ENCODE results near the gene TBCB. TPM values are rescaled to one million over a fixed set of nuclear protein-coding genes. Genes with fewer than 3 reads are reported as not detected.

The TBCB gene
- total RNA-seq, 2 experiments from 2014 or later: 104 to 105 TPM

DNA sequence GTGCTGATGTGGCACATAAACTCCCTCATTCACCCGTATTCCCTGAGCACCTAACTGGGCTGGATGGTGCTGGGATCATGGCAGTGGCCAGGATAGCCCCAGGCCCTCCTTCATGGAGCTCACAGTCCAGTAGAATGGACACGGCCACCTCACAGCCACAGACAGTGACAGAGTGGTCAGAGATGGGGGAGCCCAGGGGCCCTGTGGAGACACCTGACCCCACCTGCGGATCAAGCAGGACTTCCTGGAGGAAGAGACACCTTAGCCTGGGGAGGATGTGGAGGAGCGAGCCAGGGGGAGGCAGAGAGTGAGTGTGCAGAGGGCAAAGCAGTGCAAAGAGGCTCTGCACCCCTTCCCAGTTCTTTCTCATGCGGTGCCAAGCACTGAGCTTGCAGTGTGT, 25.4 kb upstream of the TBCB start:
- DNase-seq: no peak
- Mint-ChIP-seq H3K36me3 (ENCODE audit: low read depth) (peaks cover 48% of the 10 kb centered on the region), H3K4me1 (ENCODE audit: low read depth) (peaks cover 12% of the 10 kb centered on the region), H3K27me3 (ENCODE audit: low read depth) (no peaks in the 10 kb centered on the region), H3K4me3 (no peak overlapping the region), H3K9me3 (no peaks in the 10 kb centered on the region), H3K27ac (no peak overlapping the region)
- intact Hi-C loops (cut with micrococcal nuclease): no loop called here
- CTCF ChIA-PET: no interaction called here

DNA sequence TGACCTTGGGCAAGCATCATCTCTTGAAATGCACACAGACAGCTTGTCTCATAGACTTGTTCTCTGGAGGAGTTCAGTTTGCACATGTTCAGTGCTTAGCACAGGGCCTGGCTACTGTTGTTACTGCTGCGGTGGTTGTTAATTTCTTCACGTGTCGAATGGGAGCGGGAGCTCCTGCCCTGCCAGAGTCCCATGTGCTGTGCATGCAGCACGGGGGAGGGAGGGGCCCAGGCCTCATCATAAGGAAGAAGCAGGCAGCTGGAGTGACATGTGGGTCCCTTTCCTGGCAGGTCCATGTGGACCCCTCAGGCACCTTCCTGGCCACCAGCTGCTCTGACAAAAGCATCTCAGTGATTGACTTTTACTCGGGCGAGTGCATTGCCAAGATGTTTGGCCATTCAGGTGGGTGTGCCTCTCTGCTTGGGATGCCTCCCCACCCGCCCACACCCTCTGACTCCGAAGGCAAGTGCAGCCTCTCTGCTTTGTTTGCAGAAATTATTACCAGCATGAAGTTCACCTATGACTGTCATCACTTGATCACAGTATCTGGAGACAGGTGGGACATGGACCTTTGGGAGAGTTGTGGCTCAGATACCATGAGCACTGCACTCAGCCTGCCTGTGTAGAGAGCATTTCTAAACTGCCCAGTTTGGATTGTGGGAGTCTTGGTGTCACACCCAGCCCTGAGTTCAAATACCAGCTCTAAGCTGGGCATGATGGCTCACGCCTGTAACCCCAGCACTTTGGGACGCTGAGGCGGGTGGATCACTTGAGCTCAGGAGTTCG, 24.2 kb upstream of the TBCB start:
- Mint-ChIP-seq H3K27me3 (ENCODE audit: low read depth) (no peaks in the 10 kb centered on the region), H3K4me3 (no peak overlapping the region), H3K4me1 (ENCODE audit: low read depth) (peaks cover 12% of the 10 kb centered on the region), H3K9me3 (no peaks in the 10 kb centered on the region), H3K36me3 (ENCODE audit: low read depth) (peaks cover 42% of the 10 kb centered on the region), H3K27ac (no peak overlapping the region)
- intact Hi-C loops (cut with micrococcal nuclease): no loop called here
- DNase-seq: no peak
- CTCF ChIA-PET: no interaction called here

DNA sequence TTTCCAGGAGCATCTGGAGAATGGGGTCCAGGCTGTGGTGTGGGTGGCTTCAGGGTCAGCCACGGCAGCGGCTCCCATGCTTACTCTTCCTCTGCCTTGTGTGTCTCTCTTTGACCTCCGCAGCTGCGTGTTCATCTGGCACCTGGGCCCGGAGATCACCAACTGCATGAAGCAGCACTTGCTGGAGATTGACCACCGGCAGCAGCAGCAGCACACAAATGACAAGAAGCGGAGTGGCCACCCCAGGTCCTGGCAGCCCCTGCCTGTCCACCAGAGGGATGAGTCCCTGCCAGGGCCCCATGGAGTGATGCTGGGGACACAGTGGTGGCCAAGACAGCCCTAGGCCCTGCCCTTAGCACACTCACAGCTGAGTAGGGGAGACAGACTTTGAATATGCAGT, 22.7 kb upstream of the TBCB start:
- Mint-ChIP-seq H3K36me3 (ENCODE audit: low read depth) (peaks cover 41% of the 10 kb centered on the region), H3K27ac (no peak overlapping the region)
- intact Hi-C loops (cut with micrococcal nuclease): no loop called here

DNA sequence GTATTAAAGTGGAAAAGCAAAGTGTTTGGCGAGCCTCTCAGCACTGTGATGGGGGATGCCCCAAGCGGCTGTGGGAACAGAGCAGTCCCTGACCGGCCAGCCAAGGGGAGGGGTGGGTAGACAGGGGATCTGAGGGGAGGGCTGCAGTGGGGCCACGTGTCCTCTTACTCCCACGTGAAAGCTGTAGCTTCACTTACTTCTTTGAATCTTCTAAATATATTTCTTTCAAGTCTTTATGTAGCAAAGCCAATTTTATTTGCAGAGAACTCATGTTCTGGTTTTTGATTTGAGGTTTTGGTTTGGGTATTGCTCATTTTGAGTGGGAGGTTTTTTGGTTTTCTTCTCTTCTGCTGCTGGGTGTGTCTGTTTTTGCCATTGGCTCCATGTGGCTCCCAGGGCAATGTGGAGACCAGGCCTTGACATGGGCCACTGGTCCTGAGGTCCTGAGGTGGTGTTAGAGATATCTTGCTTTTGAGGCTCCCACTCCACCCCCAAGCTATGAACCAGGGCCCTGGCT, 22.1 kb upstream of the TBCB start:
- intact Hi-C loops (cut with micrococcal nuclease): no loop called here
- CTCF ChIA-PET: no interaction called here
- peaks cover 38% of the 10 kb centered on the region for H3K36me3 Mint-ChIP-seq (ENCODE audit: low read depth)
- no peaks in the 10 kb centered on the region for H3K9me3 Mint-ChIP-seq
- no peaks in the 10 kb centered on the region for H3K27me3 Mint-ChIP-seq (ENCODE audit: low read depth)
- H3K27ac Mint-ChIP-seq: peak overlapping the region; percentile 31
- no peak overlapping the region for H3K4me3 Mint-ChIP-seq
- H3K4me1 Mint-ChIP-seq (ENCODE audit: low read depth): peaks cover 12% of the 10 kb centered on the region
- DNase-seq: peak; percentile 19

More for the DNA sequence above, 22.7 kb upstream of the TBCB start:
- Mint-ChIP-seq H3K27me3 (ENCODE audit: low read depth) (no peaks in the 10 kb centered on the region), H3K9me3 (no peaks in the 10 kb centered on the region), H3K4me1 (ENCODE audit: low read depth) (peaks cover 12% of the 10 kb centered on the region), H3K4me3 (no peak overlapping the region)
- no peak for DNase-seq
- CTCF ChIA-PET: no interaction called here

DNA sequence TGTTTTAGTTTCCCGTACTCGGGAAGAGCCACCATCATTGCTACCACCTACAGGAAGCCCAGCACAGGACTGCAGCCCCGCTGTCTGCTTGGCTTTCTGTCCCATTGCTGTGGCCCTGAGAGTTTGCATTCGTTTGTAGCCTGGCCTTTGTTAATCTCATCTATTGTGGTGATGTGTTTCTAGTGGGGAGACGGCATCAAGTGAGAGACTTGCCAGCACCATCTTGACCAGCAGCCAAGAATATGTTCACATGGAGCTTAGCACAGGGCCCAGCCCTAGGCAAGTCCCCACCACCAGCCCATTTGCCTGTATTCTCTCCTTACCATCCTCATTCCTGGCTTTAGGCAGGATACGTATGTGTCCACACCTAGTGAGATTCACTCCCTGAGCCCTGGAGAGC, 21.6 kb upstream of the TBCB start:
- DNase-seq: no peak
- CTCF ChIA-PET: no interaction called here
- Mint-ChIP-seq H3K9me3 (no peaks in the 10 kb centered on the region), H3K4me3 (no peak overlapping the region), H3K36me3 (ENCODE audit: low read depth) (peaks cover 39% of the 10 kb centered on the region), H3K27me3 (ENCODE audit: low read depth) (no peaks in the 10 kb centered on the region), H3K27ac (no peak overlapping the region), H3K4me1 (ENCODE audit: low read depth) (peaks cover 12% of the 10 kb centered on the region)
- intact Hi-C loops (cut with micrococcal nuclease): no loop called here

DNA sequence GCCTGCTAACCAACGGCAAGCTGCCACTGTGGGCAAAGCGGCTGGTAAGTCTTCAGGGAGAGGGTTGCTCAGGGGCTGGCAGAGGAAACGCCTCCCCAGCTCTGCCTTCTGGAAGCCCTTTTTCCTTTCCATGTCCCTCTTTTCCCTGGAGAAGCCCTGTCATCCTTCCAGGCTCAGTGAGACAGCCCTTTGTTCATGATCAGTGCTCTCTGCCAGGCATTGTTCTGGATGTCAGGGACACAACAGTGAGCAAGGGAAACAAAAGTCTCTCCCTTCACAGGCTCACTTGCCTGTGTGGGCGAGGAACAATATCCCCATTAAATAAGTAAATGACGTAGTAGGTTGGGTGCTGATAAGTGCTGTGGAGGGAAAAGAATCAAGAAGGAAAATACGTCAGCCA, 18.2 kb upstream of the TBCB start:
- DNase-seq: no peak
- Mint-ChIP-seq H3K4me3 (no peak overlapping the region), H3K36me3 (ENCODE audit: low read depth) (peaks cover 30% of the 10 kb centered on the region), H3K9me3 (no peaks in the 10 kb centered on the region), H3K4me1 (ENCODE audit: low read depth) (peaks cover 12% of the 10 kb centered on the region), H3K27me3 (ENCODE audit: low read depth) (no peaks in the 10 kb centered on the region), H3K27ac (no peak overlapping the region)
- CTCF ChIA-PET: no interaction called here
- intact Hi-C loops (cut with micrococcal nuclease): no loop called here

DNA sequence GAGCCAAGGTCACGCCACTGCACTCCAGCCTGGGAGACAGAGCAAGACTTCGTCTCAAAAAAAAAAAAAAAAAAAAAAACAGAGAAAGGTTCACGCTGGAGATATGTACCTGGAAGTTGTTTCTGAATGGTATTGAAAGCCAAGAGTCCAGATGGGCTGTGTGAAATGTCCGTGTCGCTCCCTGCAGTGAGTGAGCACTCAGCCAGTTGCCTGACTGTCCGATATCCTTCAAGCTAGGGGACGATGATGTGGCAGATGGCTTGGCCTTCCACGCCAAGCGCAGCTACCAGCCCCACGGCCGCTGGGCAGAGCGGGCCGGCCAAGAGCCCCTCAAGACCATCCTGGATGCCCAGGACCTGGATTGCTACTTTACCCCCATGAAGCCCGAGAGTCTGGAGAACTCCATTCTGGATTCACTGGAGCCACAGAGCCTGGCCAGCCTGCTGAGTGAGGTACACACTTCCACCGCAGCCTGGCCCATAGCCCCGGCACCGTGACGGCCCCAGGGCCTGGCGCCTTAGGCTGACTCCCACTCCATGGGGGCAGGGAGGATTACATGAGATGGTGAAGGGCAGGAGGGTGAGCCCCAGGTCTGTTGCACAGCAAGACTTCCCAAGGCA, 16.0 kb upstream of the TBCB start:
- Mint-ChIP-seq H3K36me3 (ENCODE audit: low read depth) (peaks cover 17% of the 10 kb centered on the region), H3K4me3 (no peak overlapping the region), H3K4me1 (ENCODE audit: low read depth) (no peaks in the 10 kb centered on the region), H3K27ac (no peak overlapping the region), H3K27me3 (ENCODE audit: low read depth) (no peaks in the 10 kb centered on the region), H3K9me3 (no peaks in the 10 kb centered on the region)
- DNase-seq: no peak
- CTCF ChIA-PET: no interaction called here
- intact Hi-C loops (cut with micrococcal nuclease): no loop called here

DNA sequence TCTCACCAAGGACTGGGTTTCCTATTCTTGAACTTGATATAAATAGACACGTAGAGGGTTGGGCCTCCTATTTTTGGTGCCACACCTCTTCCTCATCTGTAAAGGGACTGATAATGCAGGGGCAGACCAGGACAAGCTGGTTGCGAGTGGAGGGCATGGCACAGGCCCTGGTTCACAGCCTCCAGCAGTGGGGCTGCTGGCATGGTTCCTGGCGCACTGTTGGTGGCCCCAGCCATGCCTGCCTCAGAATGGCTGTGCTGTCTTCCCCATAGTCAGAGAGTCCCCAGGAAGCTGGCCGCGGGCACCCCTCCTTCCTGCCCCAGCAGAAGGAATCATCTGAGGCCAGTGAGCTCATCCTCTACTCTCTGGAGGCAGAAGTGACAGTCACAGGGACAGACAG, 14.8 kb upstream of the TBCB start:
- Mint-ChIP-seq H3K4me3 (no peak overlapping the region), H3K27ac (no peak overlapping the region), H3K36me3 (ENCODE audit: low read depth) (peaks cover 17% of the 10 kb centered on the region), H3K27me3 (ENCODE audit: low read depth) (no peaks in the 10 kb centered on the region), H3K9me3 (no peaks in the 10 kb centered on the region), H3K4me1 (ENCODE audit: low read depth) (no peaks in the 10 kb centered on the region)
- CTCF ChIA-PET: no interaction called here
- DNase-seq: no peak
- intact Hi-C loops (cut with micrococcal nuclease): no loop called here

DNA sequence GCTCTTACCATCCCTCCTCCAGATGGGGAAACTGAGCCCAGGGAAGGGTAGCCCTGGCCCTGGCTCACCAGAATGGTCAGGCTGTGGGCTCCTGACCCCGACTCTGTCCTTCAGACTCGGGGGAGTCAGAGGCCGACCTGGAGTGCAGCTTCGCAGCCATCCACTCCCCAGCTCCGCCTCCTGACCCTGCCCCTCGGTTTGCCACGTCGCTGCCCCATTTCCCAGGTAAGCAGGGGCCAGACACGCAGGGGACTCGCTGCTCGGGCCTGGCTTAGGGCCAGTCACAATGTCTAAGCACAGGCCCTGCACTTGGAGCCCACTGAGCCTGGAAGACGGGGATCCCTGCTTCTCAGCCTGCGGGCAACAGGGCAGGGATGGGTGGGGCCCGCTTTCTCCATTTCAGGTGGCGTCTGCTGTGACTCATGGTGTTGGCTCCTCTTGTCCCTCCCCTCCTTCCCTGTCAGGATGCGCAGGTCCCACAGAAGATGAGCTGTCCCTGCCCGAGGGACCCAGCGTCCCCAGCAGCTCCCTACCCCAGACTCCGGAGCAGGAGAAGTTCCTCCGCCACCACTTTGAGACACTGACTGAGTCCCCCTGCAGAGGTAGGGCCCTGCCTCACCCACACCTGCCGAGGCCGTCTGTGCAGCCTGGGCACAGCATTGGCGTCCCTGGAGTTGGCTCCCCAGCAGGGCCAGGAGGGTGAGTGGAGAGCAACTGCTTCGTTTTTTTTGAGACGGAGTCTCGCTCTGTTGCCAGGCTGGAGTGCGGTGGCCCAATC, 13.5 kb upstream of the TBCB start:
- CTCF ChIA-PET: no interaction called here
- H3K27me3 Mint-ChIP-seq (ENCODE audit: low read depth): no peaks in the 10 kb centered on the region
- H3K36me3 Mint-ChIP-seq (ENCODE audit: low read depth): peaks cover 22% of the 10 kb centered on the region
- no peak for DNase-seq
- no peaks in the 10 kb centered on the region for H3K4me1 Mint-ChIP-seq (ENCODE audit: low read depth)
- intact Hi-C loops (cut with micrococcal nuclease): no loop called here
- no peak overlapping the region for H3K27ac Mint-ChIP-seq
- H3K4me3 Mint-ChIP-seq: no peak overlapping the region
- no peaks in the 10 kb centered on the region for H3K9me3 Mint-ChIP-seq

DNA sequence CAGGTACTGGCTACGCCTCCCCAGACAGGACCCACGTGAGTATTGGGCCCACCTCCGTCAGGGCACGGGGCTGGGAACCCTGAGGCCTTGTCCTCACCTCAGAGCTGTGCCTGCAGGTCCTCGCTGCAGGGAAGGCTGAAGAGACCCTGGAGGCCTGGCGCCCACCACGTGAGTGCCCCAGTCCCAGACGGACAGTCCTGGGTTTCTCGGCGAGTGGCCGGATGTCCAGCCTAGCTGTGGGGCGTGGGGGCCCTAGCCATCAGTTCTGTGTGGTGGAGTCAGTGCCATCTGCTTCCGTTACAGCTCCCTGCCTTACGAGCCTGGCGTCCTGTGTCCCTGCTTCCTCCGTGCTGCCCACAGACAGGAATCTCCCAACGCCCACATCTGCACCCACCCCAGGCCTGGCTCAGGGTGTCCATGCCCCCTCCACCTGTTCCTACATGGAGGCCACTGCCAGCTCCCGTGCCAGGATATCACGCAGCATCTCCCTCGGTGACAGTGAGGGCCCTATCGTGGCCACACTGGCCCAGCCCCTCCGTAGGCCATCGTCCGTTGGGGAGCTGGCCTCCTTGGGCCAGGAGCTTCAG, 12.1 kb upstream of the TBCB start:
- no peak overlapping the region for H3K27ac Mint-ChIP-seq
- intact Hi-C loops (cut with micrococcal nuclease): no loop called here
- no peak overlapping the region for H3K4me3 Mint-ChIP-seq
- no peaks in the 10 kb centered on the region for H3K4me1 Mint-ChIP-seq (ENCODE audit: low read depth)
- DNase-seq: no peak
- CTCF ChIA-PET: interaction anchor here (0.6 kb wide), 1 partner anchor 23 kb away, joined by 3 read pairs; no protein-coding TSS in a partner anchor
- H3K27me3 Mint-ChIP-seq (ENCODE audit: low read depth): no peaks in the 10 kb centered on the region
- no peaks in the 10 kb centered on the region for H3K9me3 Mint-ChIP-seq
- H3K36me3 Mint-ChIP-seq (ENCODE audit: low read depth): peaks cover 19% of the 10 kb centered on the region

DNA sequence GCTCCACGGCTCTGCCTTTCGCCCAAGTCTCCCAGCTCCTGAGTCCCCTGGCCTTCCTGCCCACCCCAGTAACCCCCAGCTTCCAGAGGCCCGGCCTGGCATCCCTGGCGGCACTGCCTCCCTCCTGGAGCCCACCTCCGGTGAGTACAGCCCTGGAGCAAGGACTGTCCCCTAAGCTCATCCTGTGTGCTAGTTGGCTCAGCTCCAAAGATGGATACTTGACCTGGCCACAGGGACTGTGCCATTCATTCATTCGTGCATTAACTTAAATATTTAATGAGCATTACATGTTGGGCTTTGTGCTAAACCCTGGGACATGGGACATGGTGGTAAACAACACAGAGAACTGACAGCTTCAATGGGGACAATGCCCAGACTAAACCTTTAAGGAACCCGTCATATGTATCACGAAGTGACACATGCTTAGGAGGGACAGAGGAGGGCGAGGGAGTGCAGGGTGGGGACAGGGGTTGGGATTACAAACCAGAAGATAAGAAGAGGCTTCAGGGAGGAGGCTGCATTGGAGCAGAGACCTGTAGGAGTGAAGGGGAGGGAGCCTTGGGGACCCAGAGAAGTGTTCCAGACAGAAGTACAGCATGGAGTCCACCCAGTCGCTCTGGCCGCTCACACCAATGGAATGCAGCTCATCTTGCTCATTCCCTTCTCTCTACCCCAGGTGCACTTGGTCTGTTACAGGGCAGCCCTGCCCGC, 11.3 kb upstream of the TBCB start:
- no peaks in the 10 kb centered on the region for H3K27me3 Mint-ChIP-seq (ENCODE audit: low read depth)
- H3K9me3 Mint-ChIP-seq: no peaks in the 10 kb centered on the region
- no peaks in the 10 kb centered on the region for H3K4me1 Mint-ChIP-seq (ENCODE audit: low read depth)
- no peak for DNase-seq
- CTCF ChIA-PET: interaction anchor here (0.6 kb wide), 1 partner anchor 23 kb away, joined by 3 read pairs; no protein-coding TSS in a partner anchor
- intact Hi-C loops (cut with micrococcal nuclease): no loop called here
- H3K36me3 Mint-ChIP-seq (ENCODE audit: low read depth): peaks cover 15% of the 10 kb centered on the region
- no peak overlapping the region for H3K27ac Mint-ChIP-seq
- H3K4me3 Mint-ChIP-seq: no peak overlapping the region

DNA sequence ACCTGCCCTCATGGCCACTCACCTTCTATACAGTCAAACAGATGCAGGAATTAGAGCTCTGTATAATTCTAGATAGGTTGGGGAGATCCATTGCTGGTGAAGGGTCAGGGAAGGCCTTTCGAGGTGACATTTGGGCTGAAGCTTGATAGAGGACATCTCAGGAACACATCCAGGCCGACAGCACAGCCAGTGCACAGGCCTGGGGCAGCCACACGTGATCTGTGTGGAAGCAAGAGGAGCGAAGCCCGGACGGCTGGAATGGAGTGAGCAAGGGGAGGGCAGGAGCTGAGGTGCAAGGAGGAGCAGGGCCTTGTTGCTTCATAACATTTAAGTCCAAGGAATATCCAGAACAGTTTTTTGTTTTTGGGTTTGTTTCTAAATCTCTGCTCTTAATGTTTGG, 8.8 kb upstream of the TBCB start:
- Mint-ChIP-seq H3K9me3 (no peaks in the 10 kb centered on the region), H3K4me3 (no peak overlapping the region), H3K27ac (no peak overlapping the region), H3K27me3 (ENCODE audit: low read depth) (no peaks in the 10 kb centered on the region), H3K36me3 (ENCODE audit: low read depth) (peaks cover 13% of the 10 kb centered on the region), H3K4me1 (ENCODE audit: low read depth) (no peaks in the 10 kb centered on the region)
- CTCF ChIA-PET: no interaction called here
- intact Hi-C loops (cut with micrococcal nuclease): no loop called here
- DNase-seq: no peak
